Measurements from ENCODE around the gene PRR23B.

- no peak for TF ChIP-seq CHD2 (IDR thresholded peaks at IDR 0.05; ENCODE audit: low read length, partially characterized antibody)
- TF ChIP-seq CTCF (IDR thresholded peaks at IDR 0.05): no peak
- no peak for TF ChIP-seq ZBTB33 (IDR thresholded peaks at IDR 0.05; ENCODE audit: borderline replicate concordance, low read depth)
- no peak for TF ChIP-seq MAX (IDR thresholded peaks at IDR 0.05; ENCODE audit: low read depth)
- TF ChIP-seq TAF1 (IDR thresholded peaks at IDR 0.05; ENCODE audit: borderline replicate concordance, low read depth, low read length): no peak
- no peak for TF ChIP-seq RFX5 (IDR thresholded peaks at IDR 0.05; ENCODE audit: low read length)
- TF ChIP-seq USF2 (IDR thresholded peaks at IDR 0.05; ENCODE audit: borderline replicate concordance, low read depth, low read length): no peak
- no peak for TF ChIP-seq POLR2AphosphoS5 (IDR thresholded peaks at IDR 0.05; ENCODE audit: low read depth, low read length)
- TF ChIP-seq USF1 (IDR thresholded peaks at IDR 0.05; ENCODE audit: borderline replicate concordance, low read depth): no peak
- no peak for TF ChIP-seq MXI1 (IDR thresholded peaks at IDR 0.05; ENCODE audit: low read depth, low read length)
- TF ChIP-seq NFIC (IDR thresholded peaks at IDR 0.05; ENCODE audit: borderline replicate concordance): no peak
- no peak for TF ChIP-seq SIN3A (IDR thresholded peaks at IDR 0.05; ENCODE audit: borderline replicate concordance, low read depth, low read length)
- no peak for TF ChIP-seq YY1 (IDR thresholded peaks at IDR 0.05; ENCODE audit: low read depth)
These were observed 23.0 kb upstream of the PRR23B start for GRCh38 chr3:139043554-139044365.
